HFFc6 (cell line): ENCODE measurements around the gene DHX9. TPM values are rescaled to one million over a fixed set of nuclear protein-coding genes. Genes with fewer than 3 reads are reported as not detected.
A peak's percentile ranks its signal among the peaks of the same experiment; 100 is the strongest.
"Not testable (repeated sequence)": the region's sequence is repeated elsewhere in the genome, so short reads cannot be mapped to it uniquely, and the experiment has no call there.

Experiments used
- DNase-seq: peaks from one replicate; pipeline ENCODE4 v3.0.0-alpha.2; 2018
- H3K27ac Mint-ChIP-seq: 2 replicates; pipeline ENCODE4 v1.8.0; 2020; ENCODE audit warnings: mild to moderate bottlenecking, mixed read lengths
- H3K27me3 Mint-ChIP-seq: 2 replicates; pipeline ENCODE4 v1.8.0; 2021; ENCODE audit warnings: mild to moderate bottlenecking, moderate library complexity, mixed read lengths; ENCODE audit not compliant: insufficient read depth
- H3K36me3 Mint-ChIP-seq: 2 replicates; pipeline ENCODE4 v1.8.0; 2021; ENCODE audit warnings: low read depth, mixed read lengths
- H3K4me1 Mint-ChIP-seq: 2 replicates; pipeline ENCODE4 v1.8.0; 2020; ENCODE audit warnings: low read depth, mixed read lengths
- H3K4me3 Mint-ChIP-seq: 2 replicates; pipeline ENCODE4 v1.8.0; 2020; ENCODE audit warnings: mild to moderate bottlenecking, moderate library complexity, mixed read lengths
- H3K9me3 Mint-ChIP-seq: 2 replicates; pipeline ENCODE4 v1.8.0; 2020; ENCODE audit warnings: mild to moderate bottlenecking, mixed read lengths
- CTCF ChIP-seq: fragments of 200-600 bp; sonication (generic); IDR thresholded peaks from 2 replicates; pipeline ENCODE4 v1.5.0; 2021; ENCODE audit warnings: antibody characterized with exemption, mild to moderate bottlenecking
- total RNA-seq, 6 experiments: library from RNA; stranded (reverse); fragmentation: NEBNext Ultra II Directional; extraction: Animal tissue kit (Norgen Biotek cat#: 25700); gene quantifications; 2 replicates in 1 of 6; 3 replicates in 5 of 6; pipeline ENCODE4 v1.2.3, GENCODE V29; 2021

The DHX9 gene
- total RNA-seq, 6 experiments from 2014 or later: 141 to 176 (median 170) TPM

GRCh38 chr1:182888736-182889531, 49.8 kb downstream of the DHX9 start:
- no peak overlapping the region for H3K4me3 Mint-ChIP-seq
- TF ChIP-seq CTCF: no peak
- H3K27me3 Mint-ChIP-seq: peaks cover 7% of the 10 kb centered on the region; the same call in 1 of the 2 replicates
- H3K36me3 Mint-ChIP-seq: peaks cover 45% of the 10 kb centered on the region
- DNase-seq: peak; percentile 32
- H3K4me1 Mint-ChIP-seq: peaks cover 7% of the 10 kb centered on the region
- peaks cover 11% of the 10 kb centered on the region for H3K9me3 Mint-ChIP-seq
- H3K27ac Mint-ChIP-seq: peak overlapping the region; percentile 13

GRCh38 chr1:182889997-182890396, 50.9 kb downstream of the DHX9 start:
- Mint-ChIP-seq H3K4me1 (peaks cover 7% of the 10 kb centered on the region), H3K4me3 (no peak overlapping the region), H3K27me3 (peaks cover 7% of the 10 kb centered on the region; the same call in 1 of the 2 replicates), H3K9me3 (peaks cover 22% of the 10 kb centered on the region), H3K27ac (no peak overlapping the region), H3K36me3 (peaks cover 39% of the 10 kb centered on the region)
- no peak for TF ChIP-seq CTCF
- DNase-seq: no peak

GRCh38 chr1:182890927-182891610, 51.9 kb downstream of the DHX9 start:
- no peak for TF ChIP-seq CTCF
- DNase-seq: no peak
- Mint-ChIP-seq H3K9me3 (peaks cover 22% of the 10 kb centered on the region), H3K4me3 (no peak overlapping the region), H3K27me3 (peaks cover 7% of the 10 kb centered on the region; the same call in 1 of the 2 replicates), H3K27ac (no peak overlapping the region), H3K36me3 (peaks cover 28% of the 10 kb centered on the region), H3K4me1 (peaks cover 7% of the 10 kb centered on the region)

- Mint-ChIP-seq H3K36me3 (no peaks in the 10 kb centered on the region; the same call in 1 of the 2 replicates), H3K27ac (no peak overlapping the region), H3K9me3 (peaks cover 16% of the 10 kb centered on the region), H3K27me3 (no peaks in the 10 kb centered on the region), H3K4me3 (no peak overlapping the region), H3K4me1 (no peaks in the 10 kb centered on the region)
- no peak for DNase-seq
- no peak for TF ChIP-seq CTCF
These were observed 58.5 kb downstream of the DHX9 start for GRCh38 chr1:182897696-182898095.

GRCh38 chr1:182901946-182902345, 62.8 kb downstream of the DHX9 start:
- H3K4me3 Mint-ChIP-seq, DNase-seq, H3K9me3 Mint-ChIP-seq, H3K36me3 Mint-ChIP-seq, H3K4me1 Mint-ChIP-seq, H3K27me3 Mint-ChIP-seq, H3K27ac Mint-ChIP-seq: not testable (repeated sequence)

GRCh38 chr1:182905321-182905720, 66.2 kb downstream of the DHX9 start:
- no peak overlapping the region for H3K4me3 Mint-ChIP-seq
- peaks cover 10% of the 10 kb centered on the region for H3K27me3 Mint-ChIP-seq
- H3K27ac Mint-ChIP-seq: no peak overlapping the region
- no peaks in the 10 kb centered on the region for H3K9me3 Mint-ChIP-seq
- no peak for TF ChIP-seq CTCF
- no peaks in the 10 kb centered on the region for H3K4me1 Mint-ChIP-seq
- H3K36me3 Mint-ChIP-seq: no peaks in the 10 kb centered on the region
- no peak for DNase-seq
